Ovary (tissue), 9 donors: ENCODE data around the gene CPED1. TPM values are rescaled to one million over a fixed set of nuclear protein-coding genes. Genes with fewer than 3 reads are reported as not detected.
"Not testable (repeated sequence)": the region's sequence is repeated elsewhere in the genome, so short reads cannot be mapped to it uniquely, and the experiment has no call there.

Experiments
- DNase-seq, 5 donors: peaks; one replicate each; pipeline ENCODE4 v3.0.0-alpha.2; 2019 to 2020
- H3K27ac ChIP-seq, 2 donors: fragments of 200-600 bp; one replicate each; pipeline versions ENCODE4 v1.5.1 to v1.8.0; 2019 to 2022
- H3K27me3 ChIP-seq: fragments of 200-600 bp; one replicate; pipeline ENCODE4 v1.8.0; 2022
- H3K36me3 ChIP-seq: fragments of 200-600 bp; sonication (generic); one replicate; pipeline ENCODE4 v1.5.1; 2019
- H3K4me1 ChIP-seq: one replicate; pipeline ENCODE4 v1.8.1; 2013; ENCODE audit warnings: mild to moderate bottlenecking, moderate library complexity; ENCODE audit not compliant: insufficient read depth
- H3K4me3 ChIP-seq: fragments of 200-600 bp; sonication (generic); one replicate; pipeline ENCODE4 v1.5.1; 2017
- H3K9me3 ChIP-seq, 2 donors: fragments of 200-600 bp in 1 of 2; sonication (generic) in 1 of 2; one replicate each; pipeline versions ENCODE4 v1.5.1 to v1.8.1; 2013 to 2019; ENCODE audit warnings: mild to moderate bottlenecking in 1 of 2, moderate library complexity in 1 of 2
- CTCF ChIP-seq, 3 donors: fragments of 450-650 bp in 2 of 3; fragments of 200-600 bp in 1 of 3; IDR thresholded peaks; one replicate each; pipeline versions ENCODE4 v1.5.1 to v1.8.0; 2016 to 2022; ENCODE audit warnings: antibody characterized with exemption in 3 of 3, mild to moderate bottlenecking in 1 of 3
- EP300 ChIP-seq: sonication (generic); formaldehyde crosslinking; IDR thresholded peaks from one replicate; pipeline ENCODE4 v1.6.1; 2017; ENCODE audit warnings: antibody characterized with exemption
- POLR2A ChIP-seq: fragments of 450-650 bp; IDR thresholded peaks from one replicate; pipeline ENCODE4 v1.6.1; 2017; ENCODE audit warnings: antibody characterized with exemption, mild to moderate bottlenecking, moderate library complexity
- WGBS, 3 donors: extraction: QIAGEN DNeasy Blood & Tissue Kit in 1 of 3; methylation state at CpG; one replicate each; pipeline versions ENCODE4 v1.1.5 to v1.1.7; 2013 to 2017; 5-methylcytosine and 5-hydroxymethylcytosine counted together
- intact Hi-C, 4 donors: fragments of 100-400 bp; cut with DNase I; formaldehyde crosslinking; loops; one replicate each; pipeline versions ENCODE4 v1.11.0 to v1.15.1; 2022 to 2023
- polyA plus RNA-seq, 2 donors: library from polyadenylated mRNA; stranded (reverse); fragments of 200-250 nt in 1 of 2; fragments of 350-450 nt in 1 of 2; fragmentation: Illumina TruSeq in 1 of 2; extraction: RNeasy Lipid Tissue Mini Kit (QIAGEN cat#74804) in 1 of 2; gene quantifications; one replicate each; pipeline ENCODE4 v1.2.3, GENCODE V29; 2013 to 2014
- total RNA-seq, 7 donors: library from RNA; depleted of rRNA in 2 of 7; stranded (reverse); fragments of >200 nt in 2 of 7; fragmentation: NEBNext Ultra II Directional in 3 of 7; extraction: Animal tissue kit (Norgen Biotek cat#: 25700) in 3 of 7; gene quantifications; one replicate each; pipeline versions ENCODE4 v1.1.0 to v1.2.4, GENCODE V29; 2016 to 2023
- donor health status: DM: no; HTN: no; CAD: no; lungs with moderate emphysema.
- donor health status: DM: no; HTN: no; CAD: no.
- donor health status: Bipolar disorder and iron deficiency.
- donor health status: DM: yes; HTN: yes; CAD: no.
- donor health status: DM: no; HTN: no; CAD: no.
- donor health status: DM: yes; HTN: yes; CAD: no.

Gene CPED1
- total and polyA plus RNA-seq, 9 donors = 42.1 to 127 (median 88.8) TPM

GRCh38 chr7:121228779-121229178 lies 240.3 kb downstream of the CPED1 start:
- TF ChIP-seq EP300 (no peak), POLR2A (no peak), CTCF (IDR thresholded peaks at IDR 0.05) (no peak)
- H3K36me3 ChIP-seq = no peaks in the 10 kb centered on the region
- no peaks in the 10 kb centered on the region for H3K27me3 ChIP-seq
- intact Hi-C loops = no loop called here
- DNase-seq = no peak
- H3K4me1 ChIP-seq = no peaks in the 10 kb centered on the region
- WGBS, 3 donors = 75 to 86% (median 77%) methylated on average over 1 of the region's 1 CpG
- no peak overlapping the region for H3K27ac ChIP-seq
- H3K4me3 ChIP-seq = no peak overlapping the region
- no peaks in the 10 kb centered on the region for H3K9me3 ChIP-seq

DNA sequence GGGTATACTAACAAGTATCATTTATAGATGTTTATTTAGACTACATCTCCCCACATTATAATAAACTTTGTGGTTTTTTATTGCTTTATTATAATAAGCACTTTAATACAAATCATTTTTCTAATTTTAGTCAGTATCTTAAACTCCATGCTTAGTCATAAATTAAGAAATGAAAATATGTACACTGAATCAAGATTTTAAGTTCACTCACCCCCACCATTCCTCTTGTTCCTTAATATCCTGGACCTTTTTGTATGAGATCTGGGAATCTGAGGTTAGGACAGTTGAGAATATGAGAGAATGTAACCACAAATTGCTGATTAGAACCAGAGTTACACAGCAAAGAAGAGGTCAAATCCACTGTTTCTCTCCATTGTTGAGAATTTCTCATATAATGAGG lies 246.7 kb downstream of the CPED1 start:
- H3K36me3 ChIP-seq = no peaks in the 10 kb centered on the region
- intact Hi-C loops = no loop called here
- no peak overlapping the region for H3K4me3 ChIP-seq
- DNase-seq = no peak
- no peaks in the 10 kb centered on the region for H3K9me3 ChIP-seq
- no peaks in the 10 kb centered on the region for H3K27me3 ChIP-seq
- no peak overlapping the region for H3K27ac ChIP-seq
- TF ChIP-seq POLR2A = no peak
- no peak for TF ChIP-seq EP300
- no peak for TF ChIP-seq CTCF (IDR thresholded peaks at IDR 0.05)
- no peaks in the 10 kb centered on the region for H3K4me1 ChIP-seq

DNA sequence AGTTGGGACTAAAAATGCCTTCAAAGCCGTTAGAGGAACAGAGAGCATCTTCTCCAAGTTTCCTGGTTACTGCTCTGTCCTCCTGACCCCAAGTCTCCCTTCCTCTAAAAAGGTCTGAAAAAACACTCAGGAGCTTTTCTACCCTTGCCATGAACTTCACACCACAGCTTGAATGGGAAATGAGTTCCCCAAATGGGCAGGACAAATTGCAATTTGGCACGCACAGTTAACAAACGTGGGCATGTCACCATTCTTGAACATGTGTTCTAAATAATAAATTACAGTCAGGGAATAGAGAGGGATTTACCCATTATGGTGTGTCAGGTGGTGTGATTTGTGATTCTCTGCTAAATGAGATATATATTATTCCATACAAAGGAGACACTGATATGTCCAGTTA lies 249.1 kb downstream of the CPED1 start:
- Histone ChIP-seq H3K4me1 (no peaks in the 10 kb centered on the region), H3K4me3 (no peak overlapping the region), H3K36me3 (no peaks in the 10 kb centered on the region), H3K27ac (no peak overlapping the region), H3K9me3 (no peaks in the 10 kb centered on the region), H3K27me3 (no peaks in the 10 kb centered on the region)
- intact Hi-C loops = no loop called here
- 75 to 82% (median 81%) methylated on average over 3 of the region's 3 CpGs for WGBS, 3 donors
- no peak for DNase-seq
- no peak for TF ChIP-seq POLR2A
- no peak for TF ChIP-seq EP300
- TF ChIP-seq CTCF (IDR thresholded peaks at IDR 0.05) = no peak

DNA sequence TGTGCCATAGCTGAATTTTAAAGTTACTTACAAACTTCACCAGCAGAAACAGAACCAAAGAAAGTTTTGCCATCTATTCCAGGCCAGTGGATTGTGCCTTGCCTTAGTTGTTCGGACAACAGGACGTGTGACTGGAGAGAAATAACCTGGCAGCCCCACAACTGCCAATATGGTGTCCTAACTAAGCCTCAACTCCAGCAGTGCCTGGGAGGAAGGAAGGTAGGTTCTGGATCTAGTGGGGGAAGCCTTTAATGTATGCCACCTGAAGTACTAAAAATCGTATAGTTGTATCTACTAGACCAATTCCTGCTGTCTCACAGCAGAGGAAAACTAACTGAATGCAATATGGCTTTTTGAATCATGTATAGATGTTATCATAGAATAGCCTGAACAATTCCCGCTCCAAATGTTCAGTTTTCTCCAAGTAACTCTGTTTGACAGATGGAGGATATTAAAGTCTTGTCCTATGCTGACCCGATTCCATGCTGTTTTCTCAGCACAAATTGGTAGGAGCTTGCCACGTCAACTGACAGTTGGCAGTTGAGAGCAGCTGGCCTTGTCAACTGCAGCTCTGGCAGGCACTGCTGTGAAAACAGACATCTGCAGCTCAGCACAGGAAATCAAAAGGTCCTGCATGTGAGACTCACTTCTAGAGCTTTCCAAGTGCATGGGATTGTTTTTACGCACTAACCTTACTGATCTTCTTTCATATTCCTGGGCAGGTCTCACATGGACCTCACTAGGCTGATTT lies 255.8 kb downstream of the CPED1 start:
- no peak for DNase-seq
- TF ChIP-seq CTCF (IDR thresholded peaks at IDR 0.05) = no peak
- TF ChIP-seq EP300 = no peak
- no peak for TF ChIP-seq POLR2A
- intact Hi-C loops = no loop called here
- H3K27ac ChIP-seq = no peak overlapping the region
- H3K4me1 ChIP-seq = no peaks in the 10 kb centered on the region
- no peaks in the 10 kb centered on the region for H3K36me3 ChIP-seq
- no peaks in the 10 kb centered on the region for H3K27me3 ChIP-seq
- no peak overlapping the region for H3K4me3 ChIP-seq
- H3K9me3 ChIP-seq = no peaks in the 10 kb centered on the region
- WGBS, 3 donors = 82 to 87% (median 83%) methylated on average over 7 of the region's 7 CpGs

- H3K4me3 ChIP-seq, H3K36me3 ChIP-seq, H3K27me3 ChIP-seq, DNase-seq, intact Hi-C loops, H3K4me1 ChIP-seq, H3K27ac ChIP-seq, H3K9me3 ChIP-seq: not testable (repeated sequence)
- 90 to 100% (median 100%) methylated on average over 1 of the region's 1 CpG for WGBS, 3 donors
These were observed 262.9 kb downstream of the CPED1 start for GRCh38 chr7:121251367-121251766.

GRCh38 chr7:121252523-121253235 lies 264.2 kb downstream of the CPED1 start:
- H3K4me3 ChIP-seq, H3K4me1 ChIP-seq, H3K27me3 ChIP-seq, intact Hi-C loops, DNase-seq, H3K9me3 ChIP-seq, H3K27ac ChIP-seq, H3K36me3 ChIP-seq: not testable (repeated sequence)
- WGBS, 3 donors = 93 to 99% (median 96%) methylated on average over 3 to 5 of the region's 5 CpGs
